ENCODE measurements around the gene DDX41. TPM values are rescaled to one million over a fixed set of nuclear protein-coding genes. Genes with fewer than 3 reads are reported as not detected.

DDX41 gene
- polyA plus RNA-seq, 1 experiment, result 71.8 TPM

GRCh38 chr5:177526791-177527190, 10.0 kb upstream of the DDX41 start:
- Histone ChIP-seq H3K27ac (ENCODE audit: low read depth, low read length) (no peak overlapping the region), H3K4me3 (ENCODE audit: low read depth, low read length) (no peak overlapping the region), H3K27me3 (ENCODE audit: control insufficient read depth, insufficient read depth, low read length) (no peaks in the 10 kb centered on the region), H3K9me3 (ENCODE audit: control insufficient read depth, insufficient read depth, low read length) (no peaks in the 10 kb centered on the region; the same call in 1 of the 2 replicates)
- ChIA-PET POLR2A (interaction anchor here (1.1 kb wide), 1 partner anchor 9 kb away, joined by 3 read pairs; no protein-coding TSS in a partner anchor), CTCF (no interaction called here)
- no peak for DNase-seq (ENCODE audit: low read depth, low spot score)
- TF ChIP-seq CTCF (IDR thresholded peaks at IDR 0.05; ENCODE audit: low read depth, low read length), result no peak

- no peak for DNase-seq (ENCODE audit: low read depth, low spot score)
- CTCF ChIA-PET, result no interaction called here
- POLR2A ChIA-PET, result interaction anchor here (1.1 kb wide), 1 partner anchor 9 kb away, joined by 3 read pairs; no protein-coding TSS in a partner anchor
- Histone ChIP-seq H3K9me3 (ENCODE audit: control insufficient read depth, insufficient read depth, low read length) (no peaks in the 10 kb centered on the region; the same call in 1 of the 2 replicates), H3K4me3 (ENCODE audit: low read depth, low read length) (no peak overlapping the region), H3K27ac (ENCODE audit: low read depth, low read length) (no peak overlapping the region), H3K27me3 (ENCODE audit: control insufficient read depth, insufficient read depth, low read length) (no peaks in the 10 kb centered on the region)
- no peak for TF ChIP-seq CTCF (IDR thresholded peaks at IDR 0.05; ENCODE audit: low read depth, low read length)
Measured at GRCh38 chr5:177526191-177526590, 9.4 kb upstream of the DDX41 start.

- TF ChIP-seq CTCF (IDR thresholded peaks at IDR 0.05; ENCODE audit: low read depth, low read length), result no peak
- POLR2A ChIA-PET, result no interaction called here
- CTCF ChIA-PET, result interaction anchor here (0.6 to 1.1 kb wide), 2 partner anchors 18 to 24 kb away, joined by 4 to 6 read pairs; no protein-coding TSS in a partner anchor
- H3K4me3 ChIP-seq (ENCODE audit: low read depth, low read length), result no peak overlapping the region
- H3K9me3 ChIP-seq (ENCODE audit: control insufficient read depth, insufficient read depth, low read length), result no peaks in the 10 kb centered on the region; the same call in 1 of the 2 replicates
- DNase-seq (ENCODE audit: low read depth, low spot score), result no peak
- no peak overlapping the region for H3K27ac ChIP-seq (ENCODE audit: low read depth, low read length)
- no peaks in the 10 kb centered on the region for H3K27me3 ChIP-seq (ENCODE audit: control insufficient read depth, insufficient read depth, low read length)
Measured at GRCh38 chr5:177524941-177525655, 8.3 kb upstream of the DDX41 start.

GRCh38 chr5:177524539-177524900, 7.8 kb upstream of the DDX41 start:
- ChIA-PET CTCF (interaction anchor here (1.1 kb wide), 1 partner anchor 23 kb away, joined by 4 read pairs; no protein-coding TSS in a partner anchor), POLR2A (no interaction called here)
- Histone ChIP-seq H3K4me3 (ENCODE audit: low read depth, low read length) (no peak overlapping the region), H3K27ac (ENCODE audit: low read depth, low read length) (no peak overlapping the region), H3K27me3 (ENCODE audit: control insufficient read depth, insufficient read depth, low read length) (no peaks in the 10 kb centered on the region), H3K9me3 (ENCODE audit: control insufficient read depth, insufficient read depth, low read length) (no peaks in the 10 kb centered on the region; the same call in 1 of the 2 replicates)
- DNase-seq (ENCODE audit: low read depth, low spot score), result no peak
- no peak for TF ChIP-seq CTCF (IDR thresholded peaks at IDR 0.05; ENCODE audit: low read depth, low read length)

Data from AG04450 (cell line).